Measurements from ENCODE around the gene ALDH3A1.

The ALDH3A1 gene

GRCh38 chr17:19770985-19771735 lies 23.1 kb upstream of the ALDH3A1 start:
- no peaks in the 10 kb centered on the region for H3K79me2 ChIP-seq (ENCODE audit: control insufficient read depth, low read length)
- H3K9me2 ChIP-seq (replicated peaks; ENCODE audit: control insufficient read depth, low read length): no peaks in the 10 kb centered on the region
- no peaks in the 10 kb centered on the region for H4K20me1 ChIP-seq (ENCODE audit: control insufficient read depth, insufficient read depth, low read depth, low read length)
- H3K9me3 ChIP-seq (ENCODE audit: control insufficient read depth, insufficient read depth, low read length): no peaks in the 10 kb centered on the region
- no peak overlapping the region for H3K4me2 ChIP-seq (ENCODE audit: low read length)
- no peaks in the 10 kb centered on the region for H3K27me3 ChIP-seq (ENCODE audit: control insufficient read depth, low read length)
- H3K36me3 ChIP-seq (ENCODE audit: control insufficient read depth, low read length): no peaks in the 10 kb centered on the region
- no peak overlapping the region for H3K4me3 ChIP-seq (ENCODE audit: low read length)
- H3K4me1 ChIP-seq (ENCODE audit: control insufficient read depth, low read length): peaks cover 8% of the 10 kb centered on the region
- H3F3A ChIP-seq (ENCODE audit: control insufficient read depth, insufficient read depth): no peaks in the 10 kb centered on the region
- no peak overlapping the region for H3K27ac ChIP-seq (ENCODE audit: low read depth, low read length)
- no peak for TF ChIP-seq EZH2phosphoT487 (IDR thresholded peaks at IDR 0.05; ENCODE audit: borderline replicate concordance, low read length)
- no peak for TF ChIP-seq CTCF (IDR thresholded peaks at IDR 0.05; ENCODE audit: low read depth, low read length, poor library complexity, severe bottlenecking)

GRCh38 chr17:19769946-19770652 lies 22.0 kb upstream of the ALDH3A1 start:
- TF ChIP-seq EZH2phosphoT487 (IDR thresholded peaks at IDR 0.05; ENCODE audit: borderline replicate concordance, low read length): no peak
- TF ChIP-seq CTCF (IDR thresholded peaks at IDR 0.05; ENCODE audit: low read depth, low read length, poor library complexity, severe bottlenecking): no peak
- H3K4me2 ChIP-seq (ENCODE audit: low read length): no peak overlapping the region
- no peak overlapping the region for H3K27ac ChIP-seq (ENCODE audit: low read depth, low read length)
- no peaks in the 10 kb centered on the region for H3K79me2 ChIP-seq (ENCODE audit: control insufficient read depth, low read length)
- no peaks in the 10 kb centered on the region for H3K9me2 ChIP-seq (replicated peaks; ENCODE audit: control insufficient read depth, low read length)
- H3K4me1 ChIP-seq (ENCODE audit: control insufficient read depth, low read length): peaks cover 8% of the 10 kb centered on the region
- H4K20me1 ChIP-seq (ENCODE audit: control insufficient read depth, insufficient read depth, low read depth, low read length): no peaks in the 10 kb centered on the region
- H3F3A ChIP-seq (ENCODE audit: control insufficient read depth, insufficient read depth): no peaks in the 10 kb centered on the region
- no peaks in the 10 kb centered on the region for H3K9me3 ChIP-seq (ENCODE audit: control insufficient read depth, insufficient read depth, low read length)
- no peak overlapping the region for H3K4me3 ChIP-seq (ENCODE audit: low read length)
- no peaks in the 10 kb centered on the region for H3K36me3 ChIP-seq (ENCODE audit: control insufficient read depth, low read length)
- H3K27me3 ChIP-seq (ENCODE audit: control insufficient read depth, low read length): no peaks in the 10 kb centered on the region

GRCh38 chr17:19768046-19768782 lies 20.1 kb upstream of the ALDH3A1 start:
- Histone ChIP-seq H3K4me1 (ENCODE audit: control insufficient read depth, low read length) (peaks cover 8% of the 10 kb centered on the region), H3K27ac (ENCODE audit: low read depth, low read length) (no peak overlapping the region), H3K27me3 (ENCODE audit: control insufficient read depth, low read length) (0 out of 2 replicates have a peak, but pooled peaks cover 2% of the 10 kb centered on the region), H3K36me3 (ENCODE audit: control insufficient read depth, low read length) (no peaks in the 10 kb centered on the region), H3F3A (ENCODE audit: control insufficient read depth, insufficient read depth) (no peaks in the 10 kb centered on the region), H3K79me2 (ENCODE audit: control insufficient read depth, low read length) (no peaks in the 10 kb centered on the region), H3K9me2 (replicated peaks; ENCODE audit: control insufficient read depth, low read length) (no peaks in the 10 kb centered on the region), H4K20me1 (ENCODE audit: control insufficient read depth, insufficient read depth, low read depth, low read length) (no peaks in the 10 kb centered on the region), H3K4me3 (ENCODE audit: low read length) (no peak overlapping the region), H3K9me3 (ENCODE audit: control insufficient read depth, insufficient read depth, low read length) (no peaks in the 10 kb centered on the region), H3K4me2 (ENCODE audit: low read length) (no peak overlapping the region)
- no peak for TF ChIP-seq CTCF (IDR thresholded peaks at IDR 0.05; ENCODE audit: low read depth, low read length, poor library complexity, severe bottlenecking)
- TF ChIP-seq EZH2phosphoT487 (IDR thresholded peaks at IDR 0.05; ENCODE audit: borderline replicate concordance, low read length): no peak
